BLaER1 treated with 17β-estradiol and CSF1 and Interleukin-3, amounts not matched to agents 10 nM and 100 nM (cell line): ENCODE measurements around the gene C12orf50.
"Not testable (repeated sequence)": the region's sequence is repeated elsewhere in the genome, so short reads cannot be mapped to it uniquely, and the experiment has no call there.

Source experiments
- H3K27ac ChIP-seq, 11 experiments: shearing (Covaris generic); formaldehyde crosslinking; 2 replicates each; pipeline ENCODE4 v1.8.1; 2022
- H3K27me3 ChIP-seq, 11 experiments: shearing (Covaris generic); formaldehyde crosslinking; 2 replicates each; pipeline ENCODE4 v1.8.1; 2022
- H3K36me3 ChIP-seq, 11 experiments: shearing (Covaris generic); formaldehyde crosslinking; 2 replicates each; pipeline ENCODE4 v1.8.1; 2022
- H3K4me1 ChIP-seq, 10 experiments: shearing (Covaris generic); formaldehyde crosslinking; 2 replicates each; pipeline ENCODE4 v1.8.1; 2022
- H3K4me2 ChIP-seq, 11 experiments: shearing (Covaris generic); formaldehyde crosslinking; 2 replicates each; pipeline ENCODE4 v1.8.1; 2022
- H3K4me3 ChIP-seq, 10 experiments: shearing (Covaris generic); formaldehyde crosslinking; 2 replicates each; pipeline ENCODE4 v1.8.1; 2022
- H3K9ac ChIP-seq, 11 experiments: shearing (Covaris generic); formaldehyde crosslinking; 2 replicates each; pipeline ENCODE4 v1.8.1; 2022
- H3K9me3 ChIP-seq, 11 experiments: shearing (Covaris generic); formaldehyde crosslinking; replicated peaks in 1 of 11; 2 replicates each; pipeline ENCODE4 v1.8.1; 2022
- H4K20me1 ChIP-seq, 11 experiments: shearing (Covaris generic); formaldehyde crosslinking; 2 replicates each; pipeline ENCODE4 v1.8.1; 2022
- Cebpa-rat ChIP-seq, 11 experiments: shearing (Covaris generic); IDR thresholded peaks; 2 replicates each; pipeline ENCODE4 v1.8.1; 2022

Gene C12orf50

GRCh38 chr12:88037770-88038169 is 8.6 kb upstream of the C12orf50 start:
- H3K9ac ChIP-seq, result no peak overlapping the region
- H3K27me3 ChIP-seq, result no peaks in the 10 kb centered on the region
- H3K4me2 ChIP-seq, result peak overlapping the region in 9 of 11 experiments; percentile 84 to 95 (median 91); a peak in 11 of 22 replicates
- H3K4me1 ChIP-seq, result peaks cover 19 to 31% (median 22%) of the 10 kb centered on the region in 10 experiments
- no peak for TF ChIP-seq Cebpa-rat (IDR thresholded peaks at IDR 0.05)
- H3K4me3 ChIP-seq, result no peak overlapping the region
- H3K36me3 ChIP-seq, result peaks cover 0 to 56% (median 22%) of the 10 kb centered on the region in 11 experiments; a peak in 16 of 22 replicates
- H3K27ac ChIP-seq, result no peak overlapping the region
- peaks cover 0 to 70% (median 42%) of the 10 kb centered on the region in 11 experiments; a peak in 14 of 22 replicates for H4K20me1 ChIP-seq
- no peaks in the 10 kb centered on the region for H3K9me3 ChIP-seq

- Histone ChIP-seq H3K9ac (peak overlapping the region; percentile 78 to 93 (median 87)), H3K36me3 (peaks cover 0 to 45% (median 12%) of the 10 kb centered on the region in 11 experiments; a peak in 13 of 22 replicates), H4K20me1 (peaks cover 0 to 58% (median 32%) of the 10 kb centered on the region in 11 experiments; a peak in 14 of 22 replicates), H3K27me3 (no peaks in the 10 kb centered on the region), H3K4me3 (peak overlapping the region; percentile 70 to 98 (median 86)), H3K27ac (peak overlapping the region in 6 of 11 experiments; percentile 74 to 84 (median 81); a peak in 7 of 22 replicates), H3K4me2 (peak overlapping the region; percentile 84 to 95 (median 91)), H3K9me3 (peaks cover 5 to 11% (median 8%) of the 10 kb centered on the region in 11 experiments; a peak in 16 of 22 replicates), H3K4me1 (peaks cover 19 to 31% (median 22%) of the 10 kb centered on the region in 10 experiments)
- TF ChIP-seq Cebpa-rat (IDR thresholded peaks at IDR 0.05), result no peak
Observed at GRCh38 chr12:88036353-88036965, 7.3 kb upstream of the C12orf50 start.

- peak overlapping the region; percentile 84 to 95 (median 91) for H3K4me2 ChIP-seq
- peak overlapping the region; percentile 70 to 98 (median 86) for H3K4me3 ChIP-seq
- peak overlapping the region; percentile 78 to 93 (median 87) for H3K9ac ChIP-seq
- peaks cover 0 to 52% (median 26%) of the 10 kb centered on the region in 11 experiments; a peak in 14 of 22 replicates for H4K20me1 ChIP-seq
- peaks cover 11 to 16% (median 13%) of the 10 kb centered on the region in 11 experiments; a peak in 20 of 22 replicates for H3K9me3 ChIP-seq
- H3K4me1 ChIP-seq, result peaks cover 19 to 31% (median 22%) of the 10 kb centered on the region in 10 experiments
- H3K27ac ChIP-seq, result peak overlapping the region; percentile 52 to 84 (median 78); a peak in 21 of 22 replicates
- TF ChIP-seq Cebpa-rat (IDR thresholded peaks at IDR 0.05), result no peak
- H3K36me3 ChIP-seq, result peaks cover 0 to 40% (median 7%) of the 10 kb centered on the region in 11 experiments; a peak in 12 of 22 replicates
- no peaks in the 10 kb centered on the region for H3K27me3 ChIP-seq
Observed at GRCh38 chr12:88035907-88036289, 6.7 kb upstream of the C12orf50 start.

- Histone ChIP-seq H3K4me2 (peak overlapping the region; percentile 84 to 95 (median 91)), H3K27me3 (no peaks in the 10 kb centered on the region), H3K4me1 (peaks cover 19 to 31% (median 22%) of the 10 kb centered on the region in 10 experiments), H3K36me3 (peaks cover 0 to 34% (median 2%) of the 10 kb centered on the region in 11 experiments; a peak in 10 of 22 replicates), H3K27ac (peak overlapping the region; percentile 52 to 84 (median 78); a peak in 21 of 22 replicates), H3K4me3 (peak overlapping the region; percentile 70 to 98 (median 86)), H3K9me3 (peaks cover 15 to 21% (median 17%) of the 10 kb centered on the region in 11 experiments; a peak in 20 of 22 replicates), H4K20me1 (peaks cover 0 to 47% (median 21%) of the 10 kb centered on the region in 11 experiments; a peak in 13 of 22 replicates), H3K9ac (peak overlapping the region; percentile 78 to 93 (median 87))
- TF ChIP-seq Cebpa-rat (IDR thresholded peaks at IDR 0.05), result no peak
Observed at GRCh38 chr12:88035271-88035906, 6.2 kb upstream of the C12orf50 start.

GRCh38 chr12:88031161-88031560 is 2.0 kb upstream of the C12orf50 start:
- H4K20me1 ChIP-seq, H3K36me3 ChIP-seq, H3K4me1 ChIP-seq, H3K4me3 ChIP-seq, H3K27ac ChIP-seq, H3K4me2 ChIP-seq, H3K27me3 ChIP-seq, H3K9ac ChIP-seq: not testable (repeated sequence)
- H3K9me3 ChIP-seq, result peaks cover 15 to 21% (median 17%) of the 10 kb centered on the region in 11 experiments; a peak in 20 of 22 replicates

- Histone ChIP-seq H3K4me3 (no peak overlapping the region), H4K20me1 (no peaks in the 10 kb centered on the region), H3K36me3 (no peaks in the 10 kb centered on the region), H3K27me3 (no peaks in the 10 kb centered on the region), H3K27ac (no peak overlapping the region), H3K4me1 (no peaks in the 10 kb centered on the region), H3K4me2 (no peak overlapping the region), H3K9ac (no peak overlapping the region), H3K9me3 (peaks cover 5 to 11% (median 8%) of the 10 kb centered on the region in 11 experiments; a peak in 19 of 22 replicates)
- no peak for TF ChIP-seq Cebpa-rat (IDR thresholded peaks at IDR 0.05)
Observed at GRCh38 chr12:88026196-88026595, 3.0 kb downstream of the C12orf50 start.

GRCh38 chr12:88017964-88018363 is 11.2 kb downstream of the C12orf50 start:
- Histone ChIP-seq H3K4me3 (no peak overlapping the region), H3K27ac (no peak overlapping the region), H3K27me3 (no peaks in the 10 kb centered on the region), H3K9ac (no peak overlapping the region), H4K20me1 (no peaks in the 10 kb centered on the region), H3K9me3 (peaks cover 26 to 38% (median 31%) of the 10 kb centered on the region in 11 experiments), H3K36me3 (peaks cover 0 to 6% (median 0%) of the 10 kb centered on the region in 11 experiments; a peak in 2 of 22 replicates), H3K4me1 (no peaks in the 10 kb centered on the region), H3K4me2 (no peak overlapping the region)
- no peak for TF ChIP-seq Cebpa-rat (IDR thresholded peaks at IDR 0.05)

GRCh38 chr12:88015825-88016224 is 13.4 kb downstream of the C12orf50 start:
- Histone ChIP-seq H3K9ac (no peak overlapping the region), H3K36me3 (peaks cover 0 to 6% (median 0%) of the 10 kb centered on the region in 11 experiments; a peak in 2 of 22 replicates), H3K27ac (no peak overlapping the region), H4K20me1 (no peaks in the 10 kb centered on the region), H3K4me3 (no peak overlapping the region), H3K27me3 (no peaks in the 10 kb centered on the region), H3K9me3 (peaks cover 26 to 38% (median 31%) of the 10 kb centered on the region in 11 experiments), H3K4me1 (no peaks in the 10 kb centered on the region), H3K4me2 (no peak overlapping the region)
- no peak for TF ChIP-seq Cebpa-rat (IDR thresholded peaks at IDR 0.05)

GRCh38 chr12:88011755-88012154 is 17.4 kb downstream of the C12orf50 start:
- Histone ChIP-seq H3K4me2 (no peak overlapping the region), H3K36me3 (no peaks in the 10 kb centered on the region), H3K9ac (no peak overlapping the region), H3K4me3 (no peak overlapping the region), H3K27me3 (no peaks in the 10 kb centered on the region), H4K20me1 (no peaks in the 10 kb centered on the region), H3K27ac (no peak overlapping the region), H3K4me1 (no peaks in the 10 kb centered on the region), H3K9me3 (peaks cover 0 to 4% (median 2%) of the 10 kb centered on the region in 11 experiments; a peak in 12 of 22 replicates)
- no peak for TF ChIP-seq Cebpa-rat (IDR thresholded peaks at IDR 0.05)
